K562 treated with DMSO at 1 percent for 48 hours (cell line): Measurements from ENCODE around the gene HSDL2. TPM values are rescaled to one million over a fixed set of nuclear protein-coding genes. Genes with fewer than 3 reads are reported as not detected.

Experiments used
- total RNA-seq: library from RNA; unstranded; fragments of 300-600 nt; gene quantifications from 2 replicates; pipeline ENCODE4 v1.2.3, GENCODE V29; 2022; ENCODE audit warnings: low replicate concordance; ENCODE audit errors: extremely low read depth

The HSDL2 gene
- not detected in 2 replicates for total RNA-seq

DNA sequence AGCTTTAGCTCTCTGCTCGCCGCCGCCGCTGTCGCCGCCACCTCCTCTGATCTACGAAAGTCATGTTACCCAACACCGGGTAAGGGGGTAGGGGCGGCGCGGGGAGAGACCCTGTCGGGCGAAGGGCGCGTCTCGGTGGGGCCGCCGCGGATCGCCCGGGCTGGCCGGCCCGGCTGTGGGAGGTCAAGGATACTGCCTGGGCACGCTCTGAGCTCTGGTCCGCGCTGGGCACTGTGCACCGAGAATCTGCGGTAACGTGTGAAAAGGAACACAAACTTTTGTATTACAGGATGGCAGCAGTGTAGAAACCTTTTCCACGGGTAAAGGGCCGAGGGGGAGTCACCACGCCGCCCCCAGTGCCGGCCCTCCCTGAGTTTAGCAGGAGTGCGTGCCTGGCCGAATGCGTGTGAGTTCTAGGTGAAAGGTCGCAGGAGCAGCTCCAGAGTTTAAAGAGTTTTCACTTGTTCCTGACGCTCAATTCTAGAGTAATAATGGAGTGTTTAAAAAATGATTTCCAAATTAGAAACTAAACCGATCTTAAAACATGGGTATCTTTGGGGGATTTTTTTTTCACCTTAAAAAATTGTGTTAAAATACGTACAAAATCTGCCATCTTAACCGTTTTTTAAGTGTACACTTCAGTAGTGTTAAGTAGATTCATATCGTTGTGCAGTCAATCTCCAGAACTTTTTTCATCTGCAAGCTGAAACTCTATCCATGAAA is at the start of gene HSDL2:
Gene HSDL2 (plus strand): TSS at position 7 of the 723 bp plus-strand sequence. CDS start 56 bp downstream, at position 63.

DNA sequence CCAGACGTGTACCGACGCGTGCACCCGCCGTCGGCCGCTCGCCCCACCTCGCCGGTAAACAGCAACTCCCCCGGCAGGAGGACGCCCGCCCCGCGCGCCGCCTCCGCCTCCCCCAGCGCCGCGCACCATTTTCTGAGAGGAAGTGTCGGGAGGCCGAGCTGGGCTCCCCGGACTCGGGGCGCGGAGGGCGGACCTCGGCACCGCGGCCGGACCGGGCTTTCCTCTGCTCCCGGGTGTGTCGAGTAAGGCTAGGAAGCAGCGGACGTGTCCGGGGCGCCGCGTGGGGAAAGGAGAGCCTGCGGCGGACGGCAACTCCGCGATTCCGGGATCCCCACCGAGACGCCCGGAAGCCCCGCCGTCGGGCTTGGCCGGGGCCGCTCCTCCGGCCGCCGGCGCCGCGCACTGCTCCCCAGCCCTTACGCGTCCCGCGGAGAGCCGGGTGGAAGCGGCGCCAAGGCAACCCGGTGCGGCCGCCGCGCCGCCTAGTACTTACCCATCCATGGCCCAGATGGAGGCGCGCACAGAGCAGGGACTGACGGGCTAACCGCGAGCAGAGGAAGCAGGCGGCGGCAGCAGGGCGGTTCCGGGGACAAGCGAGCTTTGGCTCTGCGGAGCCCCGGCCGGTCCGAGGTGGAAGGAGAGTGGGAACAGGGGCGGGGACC is 46.8 kb upstream of the HSDL2 start, which contains the start of gene PTBP3:
Gene PTBP3 (minus strand): TSS at position 643 of the 662 bp plus-strand sequence. CDS start 35,754 bp downstream, outside the sequence.

DNA sequence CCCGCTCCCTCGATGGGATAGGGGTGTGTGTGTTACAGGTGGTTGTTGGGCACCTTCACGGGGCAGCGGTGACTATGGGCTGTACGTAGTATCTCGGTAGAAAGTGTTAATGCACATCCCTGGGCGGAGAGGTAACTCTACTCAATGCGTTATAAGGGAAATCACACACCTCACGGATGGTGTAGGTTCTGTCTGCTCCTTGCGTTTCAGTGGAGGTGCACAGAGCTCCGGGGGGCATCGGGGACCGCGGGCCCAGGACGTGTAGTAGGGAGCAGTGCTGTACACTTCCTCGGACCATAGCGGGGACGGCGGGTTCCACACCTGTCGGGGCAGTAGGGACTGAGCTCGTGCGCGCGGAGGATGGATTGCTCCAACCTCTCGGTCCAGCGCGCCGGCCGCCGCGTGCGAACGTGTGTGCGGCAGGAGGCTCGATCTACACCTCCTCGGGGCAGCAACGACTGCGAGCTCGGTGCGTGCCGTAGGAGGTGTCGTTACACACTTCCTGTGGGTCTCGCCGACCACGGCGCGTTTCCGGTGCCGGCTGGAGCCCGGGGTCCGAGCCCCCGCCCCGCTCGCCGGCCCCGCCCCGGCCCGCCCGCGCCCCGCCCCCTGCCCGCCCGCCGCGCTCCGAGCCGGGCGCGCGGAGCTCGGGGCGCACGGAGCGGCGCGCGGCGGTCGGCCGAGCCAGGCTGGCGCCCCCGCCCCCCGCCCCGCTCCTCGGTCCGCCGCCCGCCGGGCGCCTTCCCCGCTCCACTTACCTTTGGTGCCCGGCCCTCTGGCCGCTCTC is 106.5 kb downstream of the HSDL2 start, which contains the start of gene KIAA1958:
Gene KIAA1958 (plus strand): TSS at position 607 of the 787 bp plus-strand sequence. CDS start 87,254 bp downstream, outside the sequence.

Other genes with a start within 250 kb of the HSDL2 start
- not detected in 2 replicates for gene SUSD1, start 204.8 kb upstream of the HSDL2 start, total RNA-seq
- not detected in 2 replicates for gene PTBP3, start 46.5 kb upstream of the HSDL2 start, total RNA-seq
- not detected in 2 replicates for gene KIAA1958, start 106.7 kb downstream of the HSDL2 start, total RNA-seq